Stimulated activated CD4-positive, alpha-beta T cell treated with anti-CD3 and anti-CD28 coated beads, Interleukin-4, amount 100 ng/mL, for 1 hour (primary cell): ENCODE data around the gene PSMA8.
A peak's percentile ranks its signal among the peaks of the same experiment; 100 is the strongest.
"Not testable (repeated sequence)": the region's sequence is repeated elsewhere in the genome, so short reads cannot be mapped to it uniquely, and the experiment has no call there.

Experiments used
- DNase-seq: peaks from one replicate; pipeline ENCODE4 v3.0.0-alpha.2; 2020

The PSMA8 gene

GRCh38 chr18:26133652-26134051 lies at the start of gene PSMA8:
TSS of gene PSMA8 (plus strand) at chr18:26133869. CDS start at chr18:26133966, 97 bp downstream.
- DNase-seq = peak; percentile 53

- no peak for DNase-seq
These were observed 48.6 kb upstream of the PSMA8 start for GRCh38 chr18:26085056-26085455.

GRCh38 chr18:26086959-26087358 lies 46.7 kb upstream of the PSMA8 start:
- DNase-seq = no peak

- no peak for DNase-seq
These were observed 45.2 kb upstream of the PSMA8 start for GRCh38 chr18:26088487-26088886.

GRCh38 chr18:26089293-26090129 lies 44.2 kb upstream of the PSMA8 start:
- DNase-seq = no peak

- peak; percentile 87 for DNase-seq
These were observed 43.3 kb upstream of the PSMA8 start, which contains the start of gene SS18 for GRCh38 chr18:26090130-26091046. TSS of gene SS18 (minus strand) at chr18:26090613. CDS start at chr18:26090569, 44 bp downstream.

- no peak for DNase-seq
These were observed 42.5 kb upstream of the PSMA8 start for GRCh38 chr18:26091047-26091630.

- DNase-seq = no peak
These were observed 36.8 kb upstream of the PSMA8 start for GRCh38 chr18:26096852-26097251.

GRCh38 chr18:26097563-26097962 lies 36.1 kb upstream of the PSMA8 start:
- no peak for DNase-seq

GRCh38 chr18:26103579-26103978 lies 30.1 kb upstream of the PSMA8 start:
- DNase-seq = peak; percentile 33

- DNase-seq = no peak
These were observed 29.6 kb upstream of the PSMA8 start for GRCh38 chr18:26104035-26104434.

- no peak for DNase-seq
These were observed 14.4 kb upstream of the PSMA8 start for GRCh38 chr18:26119246-26119645.

- DNase-seq = no peak
These were observed 12.2 kb upstream of the PSMA8 start for GRCh38 chr18:26121476-26121875.

- not testable (repeated sequence) for DNase-seq
These were observed 11.7 kb upstream of the PSMA8 start for GRCh38 chr18:26121994-26122393.

- DNase-seq = no peak
These were observed 5.9 kb upstream of the PSMA8 start for GRCh38 chr18:26127786-26128185.

- not testable (repeated sequence) for DNase-seq
These were observed 5.5 kb upstream of the PSMA8 start for GRCh38 chr18:26128192-26128591.

- DNase-seq = no peak
These were observed 438 bp downstream of the PSMA8 start for GRCh38 chr18:26134107-26134506.

- DNase-seq = no peak
These were observed 1.9 kb downstream of the PSMA8 start for GRCh38 chr18:26135548-26135947.

- DNase-seq = no peak
These were observed 23.7 kb downstream of the PSMA8 start for GRCh38 chr18:26157326-26157725.

GRCh38 chr18:26159353-26159752 lies 25.7 kb downstream of the PSMA8 start:
- DNase-seq = no peak

GRCh38 chr18:26164571-26164970 lies 30.9 kb downstream of the PSMA8 start:
- no peak for DNase-seq

- not testable (repeated sequence) for DNase-seq
These were observed 33.9 kb downstream of the PSMA8 start for GRCh38 chr18:26167592-26167991.

GRCh38 chr18:26175481-26175880 lies 41.8 kb downstream of the PSMA8 start:
- DNase-seq = no peak
